Measurements from ENCODE around the gene STIM2.

DNA sequence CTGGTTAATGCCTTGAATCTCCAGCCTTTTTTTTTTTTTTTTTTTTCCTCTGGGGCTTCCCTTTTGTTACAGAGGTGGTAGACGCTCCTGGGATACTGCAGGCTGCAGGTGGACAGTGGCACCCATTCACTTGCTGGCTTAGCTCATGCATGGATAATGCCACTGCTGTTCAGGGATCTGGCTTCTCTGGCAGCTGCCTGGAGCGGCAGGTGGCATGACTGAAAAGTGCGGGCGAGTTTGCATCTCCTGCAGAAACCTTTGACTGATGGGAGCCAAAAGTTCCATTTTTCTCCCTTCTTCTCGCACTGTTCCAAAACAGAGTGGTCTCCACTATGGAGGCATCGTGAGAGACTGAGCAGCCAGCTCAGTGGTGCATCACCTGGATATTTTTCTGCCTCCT, 5.9 kb upstream of the STIM2 start:
- TF ChIP-seq, protein P1, sequence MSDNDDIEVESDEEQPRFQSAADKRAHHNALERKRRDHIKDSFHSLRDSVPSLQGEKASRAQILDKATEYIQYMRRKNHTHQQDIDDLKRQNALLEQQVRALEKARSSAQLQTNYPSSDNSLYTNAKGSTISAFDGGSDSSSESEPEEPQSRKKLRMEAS (IDR thresholded peaks at IDR 0.05; ENCODE audit: insufficient read depth, insufficient read length): no peak
- TF ChIP-seq, protein P2, sequence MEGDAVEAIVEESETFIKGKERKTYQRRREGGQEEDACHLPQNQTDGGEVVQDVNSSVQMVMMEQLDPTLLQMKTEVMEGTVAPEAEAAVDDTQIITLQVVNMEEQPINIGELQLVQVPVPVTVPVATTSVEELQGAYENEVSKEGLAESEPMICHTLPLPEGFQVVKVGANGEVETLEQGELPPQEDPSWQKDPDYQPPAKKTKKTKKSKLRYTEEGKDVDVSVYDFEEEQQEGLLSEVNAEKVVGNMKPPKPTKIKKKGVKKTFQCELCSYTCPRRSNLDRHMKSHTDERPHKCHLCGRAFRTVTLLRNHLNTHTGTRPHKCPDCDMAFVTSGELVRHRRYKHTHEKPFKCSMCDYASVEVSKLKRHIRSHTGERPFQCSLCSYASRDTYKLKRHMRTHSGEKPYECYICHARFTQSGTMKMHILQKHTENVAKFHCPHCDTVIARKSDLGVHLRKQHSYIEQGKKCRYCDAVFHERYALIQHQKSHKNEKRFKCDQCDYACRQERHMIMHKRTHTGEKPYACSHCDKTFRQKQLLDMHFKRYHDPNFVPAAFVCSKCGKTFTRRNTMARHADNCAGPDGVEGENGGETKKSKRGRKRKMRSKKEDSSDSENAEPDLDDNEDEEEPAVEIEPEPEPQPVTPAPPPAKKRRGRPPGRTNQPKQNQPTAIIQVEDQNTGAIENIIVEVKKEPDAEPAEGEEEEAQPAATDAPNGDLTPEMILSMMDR (IDR thresholded peaks at IDR 0.05; ENCODE audit: extremely low read depth in 1 of 2, insufficient read depth in 1 of 2, low read depth in 1 of 2, low read length in 2 of 2): no peak
- no peak for TF ChIP-seq EZH2 (IDR thresholded peaks at IDR 0.05; ENCODE audit: borderline replicate concordance, low read depth, low read length, severe bottlenecking)

All from endothelial cell of umbilical vein (primary cell).